ENCODE data around the gene SORCS2.

SORCS2 gene

DNA sequence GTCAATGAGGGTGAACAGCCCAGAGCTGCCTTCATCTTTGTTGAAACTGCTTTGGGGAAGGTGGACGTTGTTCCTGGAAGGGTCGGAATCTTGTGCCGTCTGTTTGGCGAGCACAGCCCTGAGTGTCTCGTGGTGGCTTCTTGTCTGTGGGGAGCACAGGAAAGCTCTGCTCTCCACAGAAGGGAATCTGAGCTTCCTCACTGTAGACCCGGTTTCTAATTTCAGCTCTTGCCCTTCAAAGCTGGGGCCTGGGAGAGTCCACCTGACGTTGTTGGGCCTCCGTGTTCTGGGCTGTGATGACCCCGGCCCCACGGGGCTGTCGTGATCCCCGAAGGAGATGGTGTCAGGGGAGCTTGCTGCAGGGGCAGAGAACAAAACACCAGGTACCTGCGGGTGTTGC is 47.5 kb downstream of the SORCS2 start:
- no peaks in the 10 kb centered on the region for H3K27me3 ChIP-seq (ENCODE audit: insufficient read depth, low read length)
- H4K20me1 ChIP-seq (ENCODE audit: insufficient read depth, low read length) = no peaks in the 10 kb centered on the region
- no peaks in the 10 kb centered on the region for H3K9me2 ChIP-seq (ENCODE audit: low read depth, low read length)
- no peak overlapping the region for H3K4me2 ChIP-seq (ENCODE audit: low read length)
- H3K4me3 ChIP-seq (ENCODE audit: low read depth, low read length, poor library complexity, severe bottlenecking) = no peak overlapping the region
- H3K79me2 ChIP-seq (ENCODE audit: insufficient read depth, low read length) = no peaks in the 10 kb centered on the region
- H3K9ac ChIP-seq (ENCODE audit: low read length) = no peak overlapping the region
- no peaks in the 10 kb centered on the region for H3K36me3 ChIP-seq (ENCODE audit: insufficient read depth, low read length)
- no peaks in the 10 kb centered on the region for H3K4me1 ChIP-seq (ENCODE audit: insufficient read depth, low read length, severe bottlenecking)
- H2AFZ ChIP-seq (ENCODE audit: low read length) = no peak overlapping the region
- TF ChIP-seq EZH2 (IDR thresholded peaks at IDR 0.05; ENCODE audit: borderline replicate concordance, low read length) = no peak
- TF ChIP-seq, protein P1, sequence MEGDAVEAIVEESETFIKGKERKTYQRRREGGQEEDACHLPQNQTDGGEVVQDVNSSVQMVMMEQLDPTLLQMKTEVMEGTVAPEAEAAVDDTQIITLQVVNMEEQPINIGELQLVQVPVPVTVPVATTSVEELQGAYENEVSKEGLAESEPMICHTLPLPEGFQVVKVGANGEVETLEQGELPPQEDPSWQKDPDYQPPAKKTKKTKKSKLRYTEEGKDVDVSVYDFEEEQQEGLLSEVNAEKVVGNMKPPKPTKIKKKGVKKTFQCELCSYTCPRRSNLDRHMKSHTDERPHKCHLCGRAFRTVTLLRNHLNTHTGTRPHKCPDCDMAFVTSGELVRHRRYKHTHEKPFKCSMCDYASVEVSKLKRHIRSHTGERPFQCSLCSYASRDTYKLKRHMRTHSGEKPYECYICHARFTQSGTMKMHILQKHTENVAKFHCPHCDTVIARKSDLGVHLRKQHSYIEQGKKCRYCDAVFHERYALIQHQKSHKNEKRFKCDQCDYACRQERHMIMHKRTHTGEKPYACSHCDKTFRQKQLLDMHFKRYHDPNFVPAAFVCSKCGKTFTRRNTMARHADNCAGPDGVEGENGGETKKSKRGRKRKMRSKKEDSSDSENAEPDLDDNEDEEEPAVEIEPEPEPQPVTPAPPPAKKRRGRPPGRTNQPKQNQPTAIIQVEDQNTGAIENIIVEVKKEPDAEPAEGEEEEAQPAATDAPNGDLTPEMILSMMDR (IDR thresholded peaks at IDR 0.05; ENCODE audit: low read length) = no peak
- H3F3A ChIP-seq (ENCODE audit: insufficient read depth, low read length) = no peaks in the 10 kb centered on the region
- no peaks in the 10 kb centered on the region for H3K9me3 ChIP-seq (ENCODE audit: low read length)
- H3K27ac ChIP-seq (ENCODE audit: low read depth, low read length, poor library complexity, severe bottlenecking) = no peak overlapping the region

DNA sequence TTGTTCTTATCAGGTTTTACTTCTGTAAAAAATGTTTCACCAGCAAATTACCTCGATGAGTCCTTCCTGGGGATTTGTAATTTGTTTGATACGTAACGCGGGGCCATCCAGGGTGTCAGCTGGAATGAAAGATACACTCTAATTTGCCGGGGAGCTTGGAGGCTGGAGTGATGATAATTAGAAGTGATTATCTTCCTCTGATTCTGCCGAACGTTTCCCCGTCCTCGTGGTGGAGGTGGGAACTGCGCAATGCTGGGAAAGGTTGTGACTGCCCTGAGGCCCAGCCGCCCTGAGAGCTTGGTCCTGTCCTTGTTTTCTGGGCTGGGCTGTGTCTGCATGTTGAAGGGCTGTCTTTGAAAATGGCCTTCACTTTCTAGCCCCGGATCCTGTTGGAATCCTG is 48.0 kb downstream of the SORCS2 start:
- Histone ChIP-seq H4K20me1 (ENCODE audit: insufficient read depth, low read length) (no peaks in the 10 kb centered on the region), H3K9me2 (ENCODE audit: low read depth, low read length) (no peaks in the 10 kb centered on the region), H3K27me3 (ENCODE audit: insufficient read depth, low read length) (no peaks in the 10 kb centered on the region), H3K4me1 (ENCODE audit: insufficient read depth, low read length, severe bottlenecking) (no peaks in the 10 kb centered on the region), H3K36me3 (ENCODE audit: insufficient read depth, low read length) (no peaks in the 10 kb centered on the region), H3K27ac (ENCODE audit: low read depth, low read length, poor library complexity, severe bottlenecking) (no peak overlapping the region), H3K4me2 (ENCODE audit: low read length) (no peak overlapping the region), H3K79me2 (ENCODE audit: insufficient read depth, low read length) (no peaks in the 10 kb centered on the region), H3K9me3 (ENCODE audit: low read length) (no peaks in the 10 kb centered on the region), H2AFZ (ENCODE audit: low read length) (no peak overlapping the region), H3K9ac (ENCODE audit: low read length) (no peak overlapping the region), H3F3A (ENCODE audit: insufficient read depth, low read length) (no peaks in the 10 kb centered on the region), H3K4me3 (ENCODE audit: low read depth, low read length, poor library complexity, severe bottlenecking) (no peak overlapping the region)
- TF ChIP-seq, protein P1 (IDR thresholded peaks at IDR 0.05; ENCODE audit: low read length) = no peak
- no peak for TF ChIP-seq EZH2 (IDR thresholded peaks at IDR 0.05; ENCODE audit: borderline replicate concordance, low read length)

DNA sequence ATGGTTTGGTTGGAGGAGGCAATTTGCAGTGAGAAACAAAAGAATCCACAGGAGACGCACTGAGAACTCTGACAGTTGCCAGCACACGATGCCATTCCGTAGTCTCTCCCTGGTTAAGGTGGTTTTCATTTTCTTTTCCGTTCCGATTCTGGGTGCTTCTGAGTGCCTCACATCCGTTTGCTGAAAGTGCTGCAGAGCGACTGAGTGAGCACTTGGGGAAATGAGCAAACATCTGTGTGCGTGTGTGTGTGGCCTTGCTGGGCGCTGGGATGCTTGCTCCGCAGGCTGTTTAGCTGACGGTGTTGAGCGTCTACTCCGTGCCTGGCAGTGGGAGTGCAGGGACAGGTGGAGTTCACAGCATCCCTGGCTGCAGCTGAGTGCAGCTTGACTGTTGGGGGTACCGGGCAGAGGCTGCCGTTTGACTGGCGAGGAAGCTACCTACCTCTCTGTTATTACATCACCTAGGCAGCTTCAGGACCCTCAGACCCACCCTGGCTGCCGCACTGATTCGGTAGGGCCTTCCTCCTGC is 49.3 kb downstream of the SORCS2 start:
- H4K20me1 ChIP-seq (ENCODE audit: insufficient read depth, low read length) = no peaks in the 10 kb centered on the region
- H3K4me3 ChIP-seq (ENCODE audit: low read depth, low read length, poor library complexity, severe bottlenecking) = no peak overlapping the region
- H3K9ac ChIP-seq (ENCODE audit: low read length) = no peak overlapping the region
- no peaks in the 10 kb centered on the region for H3K36me3 ChIP-seq (ENCODE audit: insufficient read depth, low read length)
- H2AFZ ChIP-seq (ENCODE audit: low read length) = no peak overlapping the region
- H3K4me1 ChIP-seq (ENCODE audit: insufficient read depth, low read length, severe bottlenecking) = no peaks in the 10 kb centered on the region
- no peaks in the 10 kb centered on the region for H3K79me2 ChIP-seq (ENCODE audit: insufficient read depth, low read length)
- H3K4me2 ChIP-seq (ENCODE audit: low read length) = no peak overlapping the region
- no peak for TF ChIP-seq EZH2 (IDR thresholded peaks at IDR 0.05; ENCODE audit: borderline replicate concordance, low read length)
- TF ChIP-seq, protein P1 (IDR thresholded peaks at IDR 0.05; ENCODE audit: low read length) = no peak
- H3K9me2 ChIP-seq (ENCODE audit: low read depth, low read length) = no peaks in the 10 kb centered on the region
- H3F3A ChIP-seq (ENCODE audit: insufficient read depth, low read length) = no peaks in the 10 kb centered on the region
- H3K27ac ChIP-seq (ENCODE audit: low read depth, low read length, poor library complexity, severe bottlenecking) = no peak overlapping the region
- no peaks in the 10 kb centered on the region for H3K9me3 ChIP-seq (ENCODE audit: low read length)
- H3K27me3 ChIP-seq (ENCODE audit: insufficient read depth, low read length) = no peaks in the 10 kb centered on the region

Measured in OCI-LY1 (cell line).